ENCODE results near the gene ETNK1.
"Not testable (repeated sequence)": the region's sequence is repeated elsewhere in the genome, so short reads cannot be mapped to it uniquely, and the experiment has no call there.

ETNK1 gene

DNA sequence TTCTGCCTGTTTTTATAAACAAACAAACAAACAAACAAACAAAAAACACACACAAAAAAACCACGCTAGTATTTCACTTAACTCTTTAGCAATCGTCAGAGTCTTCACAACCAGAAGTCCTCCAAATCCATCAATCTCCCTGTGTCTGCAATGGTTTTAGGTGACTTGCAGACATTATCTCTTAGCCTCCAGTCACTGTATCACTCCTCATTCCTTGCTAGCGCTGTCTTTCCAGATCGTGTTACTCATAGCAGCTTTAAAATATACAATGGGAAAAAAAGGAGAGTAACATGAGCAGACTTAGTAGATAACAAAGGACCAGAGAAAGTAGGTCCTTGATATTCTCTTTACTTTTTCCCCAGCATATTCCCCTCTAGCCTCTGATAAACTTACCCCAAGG is 15.5 kb upstream of the ETNK1 start:
- no peak overlapping the region for H3K27ac ChIP-seq
- H3K9me3 ChIP-seq (ENCODE audit: severe bottlenecking), result peaks cover 17% of the 10 kb centered on the region
- TF ChIP-seq, protein P1, sequence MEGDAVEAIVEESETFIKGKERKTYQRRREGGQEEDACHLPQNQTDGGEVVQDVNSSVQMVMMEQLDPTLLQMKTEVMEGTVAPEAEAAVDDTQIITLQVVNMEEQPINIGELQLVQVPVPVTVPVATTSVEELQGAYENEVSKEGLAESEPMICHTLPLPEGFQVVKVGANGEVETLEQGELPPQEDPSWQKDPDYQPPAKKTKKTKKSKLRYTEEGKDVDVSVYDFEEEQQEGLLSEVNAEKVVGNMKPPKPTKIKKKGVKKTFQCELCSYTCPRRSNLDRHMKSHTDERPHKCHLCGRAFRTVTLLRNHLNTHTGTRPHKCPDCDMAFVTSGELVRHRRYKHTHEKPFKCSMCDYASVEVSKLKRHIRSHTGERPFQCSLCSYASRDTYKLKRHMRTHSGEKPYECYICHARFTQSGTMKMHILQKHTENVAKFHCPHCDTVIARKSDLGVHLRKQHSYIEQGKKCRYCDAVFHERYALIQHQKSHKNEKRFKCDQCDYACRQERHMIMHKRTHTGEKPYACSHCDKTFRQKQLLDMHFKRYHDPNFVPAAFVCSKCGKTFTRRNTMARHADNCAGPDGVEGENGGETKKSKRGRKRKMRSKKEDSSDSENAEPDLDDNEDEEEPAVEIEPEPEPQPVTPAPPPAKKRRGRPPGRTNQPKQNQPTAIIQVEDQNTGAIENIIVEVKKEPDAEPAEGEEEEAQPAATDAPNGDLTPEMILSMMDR (IDR thresholded peaks at IDR 0.05; ENCODE audit: low read depth, low read length), result no peak
- H3K36me3 ChIP-seq, result no peaks in the 10 kb centered on the region
- DNase-seq, result no peak
- H3K27me3 ChIP-seq (ENCODE audit: insufficient read depth, low read depth, severe bottlenecking), result no peaks in the 10 kb centered on the region
- no peak overlapping the region for H3K4me3 ChIP-seq (ENCODE audit: low read depth, low read length)

DNA sequence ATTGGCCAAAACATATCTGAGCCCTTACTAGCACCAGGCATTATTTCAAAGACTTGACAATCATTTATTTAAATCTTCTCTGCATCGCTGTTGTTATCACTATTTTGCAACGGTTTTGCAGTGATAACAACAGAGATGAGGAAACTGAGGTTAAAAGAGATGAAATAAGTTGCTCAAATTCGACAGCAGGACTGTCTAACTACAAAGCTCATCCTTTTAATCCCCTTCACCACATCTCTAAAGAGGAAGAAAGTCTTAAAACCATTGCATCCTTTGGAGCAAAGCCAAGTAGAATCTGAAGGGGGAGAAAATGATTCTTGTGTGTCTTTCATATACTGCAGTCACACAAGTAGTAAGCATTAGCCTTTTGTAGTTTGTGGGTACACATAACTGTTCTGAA is 14.8 kb upstream of the ETNK1 start:
- Histone ChIP-seq H3K27ac (no peak overlapping the region), H3K27me3 (ENCODE audit: insufficient read depth, low read depth, severe bottlenecking) (no peaks in the 10 kb centered on the region), H3K4me3 (ENCODE audit: low read depth, low read length) (no peak overlapping the region), H3K9me3 (ENCODE audit: severe bottlenecking) (peaks cover 17% of the 10 kb centered on the region), H3K36me3 (no peaks in the 10 kb centered on the region)
- TF ChIP-seq, protein P1 (IDR thresholded peaks at IDR 0.05; ENCODE audit: low read depth, low read length), result no peak
- DNase-seq, result no peak

DNA sequence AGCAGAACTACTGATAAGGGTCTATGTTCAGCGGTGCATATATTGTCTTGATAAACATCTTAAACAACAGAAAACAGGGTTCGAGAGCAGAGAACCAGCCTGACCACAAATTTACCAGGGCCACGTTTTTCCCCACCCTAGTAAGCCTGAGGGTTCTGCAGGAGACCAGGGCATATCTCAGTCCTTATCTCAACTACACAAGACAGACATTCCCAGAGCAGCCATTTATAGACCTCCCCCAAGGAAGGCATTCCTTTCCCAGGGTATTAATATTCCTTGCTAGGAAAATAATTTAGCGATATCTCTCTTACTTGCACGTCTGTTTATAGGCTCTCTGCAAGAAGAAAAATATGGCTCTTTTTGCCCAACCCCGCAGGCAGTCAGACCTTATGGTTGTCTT is 12.1 kb upstream of the ETNK1 start:
- H3K27ac ChIP-seq; H3K27me3 ChIP-seq (ENCODE audit: insufficient read depth, low read depth, severe bottlenecking); DNase-seq; H3K36me3 ChIP-seq; H3K4me3 ChIP-seq (ENCODE audit: low read depth, low read length): not testable (repeated sequence)
- peaks cover 26% of the 10 kb centered on the region for H3K9me3 ChIP-seq (ENCODE audit: severe bottlenecking)

DNA sequence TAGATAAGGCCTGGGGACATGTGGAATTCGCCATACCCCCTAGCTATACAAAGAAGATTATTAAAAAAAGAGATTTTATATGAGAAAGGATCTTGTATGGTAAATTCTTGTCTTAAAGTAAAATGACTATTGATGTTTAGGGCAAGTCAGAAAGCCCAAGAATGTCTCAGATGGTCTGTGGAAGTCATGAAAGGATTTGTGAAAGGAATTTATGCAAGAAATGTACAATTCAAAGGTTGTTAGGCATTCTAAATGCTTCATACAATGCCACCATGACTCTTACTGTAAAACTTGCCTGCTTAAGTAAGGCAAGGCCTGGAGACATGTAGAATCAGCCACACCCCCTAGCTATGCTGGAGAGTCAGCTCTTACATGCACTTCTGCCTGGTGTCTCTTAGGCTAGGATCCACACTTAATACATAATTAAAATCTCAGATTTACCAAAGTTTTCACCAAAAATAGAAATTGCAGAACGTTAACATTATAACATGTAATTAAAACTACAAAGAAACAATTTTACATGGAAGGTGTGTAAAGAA is 8.9 kb upstream of the ETNK1 start:
- Histone ChIP-seq H3K4me3 (ENCODE audit: low read depth, low read length) (no peak overlapping the region), H3K36me3 (no peaks in the 10 kb centered on the region), H3K27ac (no peak overlapping the region), H3K27me3 (ENCODE audit: insufficient read depth, low read depth, severe bottlenecking) (no peaks in the 10 kb centered on the region), H3K9me3 (ENCODE audit: severe bottlenecking) (peaks cover 24% of the 10 kb centered on the region)
- TF ChIP-seq, protein P1 (IDR thresholded peaks at IDR 0.05; ENCODE audit: low read depth, low read length), result no peak
- no peak for DNase-seq

DNA sequence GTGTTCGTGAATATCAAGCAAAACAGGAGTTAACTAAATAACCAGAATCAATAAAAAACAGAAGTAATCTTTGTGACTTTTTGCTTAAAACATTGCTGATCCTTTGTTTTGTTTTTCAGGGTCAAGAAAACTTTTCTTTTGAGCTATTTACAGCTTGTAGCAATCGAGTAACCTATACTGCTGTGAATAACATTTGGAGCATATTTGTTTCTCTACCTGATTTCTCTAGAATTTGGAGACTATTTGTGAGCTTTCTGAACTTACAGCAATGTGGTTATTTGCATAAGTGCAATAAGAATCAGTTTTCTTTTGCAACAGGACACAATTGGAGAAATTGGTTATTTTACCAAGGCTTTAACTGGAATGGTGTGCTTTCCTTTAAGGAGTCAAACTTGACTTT is 7.3 kb upstream of the ETNK1 start:
- Histone ChIP-seq H3K27me3 (ENCODE audit: insufficient read depth, low read depth, severe bottlenecking) (no peaks in the 10 kb centered on the region), H3K36me3 (no peaks in the 10 kb centered on the region), H3K4me3 (ENCODE audit: low read depth, low read length) (no peak overlapping the region), H3K9me3 (ENCODE audit: severe bottlenecking) (peaks cover 18% of the 10 kb centered on the region), H3K27ac (no peak overlapping the region)
- DNase-seq, result no peak
- TF ChIP-seq, protein P1 (IDR thresholded peaks at IDR 0.05; ENCODE audit: low read depth, low read length), result no peak

DNA sequence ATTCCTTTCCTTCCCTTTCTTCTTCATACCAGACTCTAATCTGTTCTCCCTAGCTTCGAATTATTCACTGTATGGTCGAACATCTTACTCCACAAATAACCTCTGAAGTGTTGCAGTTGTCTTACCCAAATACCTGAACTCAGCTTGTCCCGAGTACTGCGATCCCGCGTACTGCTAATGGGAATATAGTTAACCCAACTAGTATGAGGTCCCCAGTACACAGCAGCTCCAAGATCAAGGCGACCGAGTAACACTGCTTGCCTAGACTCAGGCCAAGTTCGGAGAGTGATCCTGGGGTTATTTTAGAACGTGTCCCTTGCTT is 462 bp upstream of the ETNK1 start:
- no peaks in the 10 kb centered on the region for H3K9me3 ChIP-seq (ENCODE audit: severe bottlenecking)
- no peaks in the 10 kb centered on the region for H3K27me3 ChIP-seq (ENCODE audit: insufficient read depth, low read depth, severe bottlenecking)
- no peaks in the 10 kb centered on the region; the same call in 1 of the 2 replicates for H3K36me3 ChIP-seq
- TF ChIP-seq, protein P1 (IDR thresholded peaks at IDR 0.05; ENCODE audit: low read depth, low read length), result no peak
- peak overlapping the region; percentile 97 for H3K27ac ChIP-seq
- peak overlapping the region; percentile 68 for H3K4me3 ChIP-seq (ENCODE audit: low read depth, low read length)
- no peak for DNase-seq
